Ascending aorta (tissue), 2 donors: Measurements from ENCODE around the gene MAML2. TPM values are rescaled to one million over a fixed set of nuclear protein-coding genes. Genes with fewer than 3 reads are reported as not detected.

Experiments
- DNase-seq, 2 donors: peaks; one replicate each; pipeline ENCODE4 v3.0.0-alpha.2; 2019; ENCODE audit warnings: low spot score in 2 of 2
- H3K27ac ChIP-seq, 2 donors: fragments of 200-600 bp; sonication (generic); one replicate each; pipeline ENCODE4 v1.5.1; 2016 to 2017; ENCODE audit warnings: mild to moderate bottlenecking in 1 of 2
- H3K27me3 ChIP-seq: fragments of 200-600 bp; sonication (generic); one replicate; pipeline ENCODE4 v1.5.1; 2017
- H3K36me3 ChIP-seq, 2 donors: fragments of 200-600 bp; sonication (generic); one replicate each; pipeline ENCODE4 v1.5.1; 2016
- H3K4me1 ChIP-seq, 2 donors: fragments of 200-600 bp; sonication (generic); one replicate each; pipeline ENCODE4 v1.5.1; 2016 to 2017; ENCODE audit warnings: mild to moderate bottlenecking in 1 of 2
- H3K4me3 ChIP-seq, 2 donors: fragments of 200-600 bp; sonication (generic); one replicate each; pipeline ENCODE4 v1.5.1; 2016 to 2017; ENCODE audit warnings: mild to moderate bottlenecking in 1 of 2
- H3K9me3 ChIP-seq, 2 donors: fragments of 200-600 bp; sonication (generic); one replicate each; pipeline ENCODE4 v1.5.1; 2016
- CTCF ChIP-seq, 3 experiments: fragments of 200-600 bp in 2 of 3; fragments of 450-650 bp in 1 of 3; sonication (generic) in 2 of 3; IDR thresholded peaks; one replicate each; pipeline ENCODE4 v1.5.1; 2016 to 2019; ENCODE audit warnings: antibody characterized with exemption in 3 of 3, mild to moderate bottlenecking in 1 of 3, moderate library complexity in 1 of 3
- intact Hi-C: fragments of 100-400 bp; cut with DNase I; formaldehyde crosslinking; loops from one replicate; pipeline ENCODE4 v1.15.1; 2023
- total RNA-seq: library from RNA; depleted of rRNA; stranded (reverse); fragments of >200 nt; gene quantifications from one replicate; pipeline ENCODE4 v1.1.0, GENCODE V29; 2016

Gene MAML2
- total RNA-seq, 1 donor from 2014 or later: 13.2 TPM

GRCh38 chr11:96388891-96389719 lies 46.1 kb upstream of the MAML2 start:
- no peak for TF ChIP-seq CTCF (IDR thresholded peaks at IDR 0.05)
- no peak for DNase-seq
- Histone ChIP-seq H3K36me3 (no peaks in the 10 kb centered on the region), H3K9me3 (no peaks in the 10 kb centered on the region), H3K27me3 (no peaks in the 10 kb centered on the region), H3K4me3 (peak overlapping the region; percentile 89 to 97), H3K27ac (peak overlapping the region; percentile 83 to 90), H3K4me1 (peaks cover 0 to 16% of the 10 kb centered on the region in 2 donors)
- intact Hi-C loops: loop anchor here (1.0 to 5.0 kb wide), 4 partner anchors 47 to 600 kb away; partner anchors contain the start of genes FAM76B and MAML2

GRCh38 chr11:96385187-96385586 lies 42.2 kb upstream of the MAML2 start:
- Histone ChIP-seq H3K27me3 (no peaks in the 10 kb centered on the region), H3K9me3 (no peaks in the 10 kb centered on the region), H3K27ac (no peak overlapping the region), H3K4me3 (no peak overlapping the region), H3K4me1 (peaks cover 0 to 7% of the 10 kb centered on the region in 2 donors), H3K36me3 (peaks cover 4 to 30% of the 10 kb centered on the region in 2 donors)
- intact Hi-C loops: loop anchor here (5.0 kb wide), 2 partner anchors 43 to 383 kb away; partner anchors contain the start of gene MAML2
- no peak for TF ChIP-seq CTCF (IDR thresholded peaks at IDR 0.05)
- no peak for DNase-seq

GRCh38 chr11:96384156-96384555 lies 41.2 kb upstream of the MAML2 start:
- no peak for DNase-seq
- intact Hi-C loops: no loop called here
- H3K4me1 ChIP-seq: peaks cover 0 to 7% of the 10 kb centered on the region in 2 donors
- no peak overlapping the region for H3K4me3 ChIP-seq
- no peaks in the 10 kb centered on the region for H3K9me3 ChIP-seq
- TF ChIP-seq CTCF (IDR thresholded peaks at IDR 0.05): no peak
- H3K27ac ChIP-seq: no peak overlapping the region
- no peaks in the 10 kb centered on the region for H3K27me3 ChIP-seq
- peaks cover 4 to 33% of the 10 kb centered on the region in 2 donors for H3K36me3 ChIP-seq

GRCh38 chr11:96376796-96377195 lies 33.8 kb upstream of the MAML2 start:
- Histone ChIP-seq H3K36me3 (peaks cover 9 to 30% of the 10 kb centered on the region in 2 donors), H3K9me3 (no peaks in the 10 kb centered on the region), H3K4me1 (no peaks in the 10 kb centered on the region), H3K27me3 (no peaks in the 10 kb centered on the region), H3K27ac (no peak overlapping the region), H3K4me3 (no peak overlapping the region)
- intact Hi-C loops: no loop called here
- no peak for TF ChIP-seq CTCF (IDR thresholded peaks at IDR 0.05)
- no peak for DNase-seq

- intact Hi-C loops: no loop called here
- DNase-seq: no peak
- Histone ChIP-seq H3K4me1 (no peaks in the 10 kb centered on the region), H3K4me3 (no peak overlapping the region), H3K36me3 (peaks cover 14 to 41% of the 10 kb centered on the region in 2 donors), H3K9me3 (no peaks in the 10 kb centered on the region), H3K27ac (no peak overlapping the region), H3K27me3 (no peaks in the 10 kb centered on the region)
- no peak for TF ChIP-seq CTCF (IDR thresholded peaks at IDR 0.05)
Observed at GRCh38 chr11:96373826-96374225, 30.8 kb upstream of the MAML2 start.
